ENCODE results near the gene CAPG. TPM values are rescaled to one million over a fixed set of nuclear protein-coding genes. Genes with fewer than 3 reads are reported as not detected.
"Not testable (repeated sequence)": the region's sequence is repeated elsewhere in the genome, so short reads cannot be mapped to it uniquely, and the experiment has no call there.

Gene CAPG
- total RNA-seq, 5 donors from 2014 or later (not counting 1 experiment from before 2014, with no cell fraction given): 30.1 to 71.7 (median 41.2) TPM

DNA sequence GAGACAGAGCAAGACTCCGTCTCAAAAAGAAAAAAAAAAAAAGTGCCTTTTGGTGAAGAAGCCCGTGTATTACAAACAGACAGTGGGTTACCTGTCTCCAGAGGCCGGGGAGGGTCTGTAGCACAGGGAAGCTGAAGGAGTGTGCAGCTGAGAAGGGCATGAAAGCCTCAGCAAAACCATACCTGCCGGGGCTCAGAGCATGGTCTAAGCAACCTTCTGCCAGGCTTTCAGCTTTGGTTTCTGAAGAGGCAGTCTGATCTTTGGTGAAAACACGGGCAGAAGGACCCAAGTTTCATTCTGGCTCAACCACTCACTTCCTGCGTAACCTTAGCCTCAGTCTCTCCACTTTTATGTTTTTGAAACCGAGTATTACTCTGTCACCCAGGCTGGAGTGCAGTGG is 29.8 kb upstream of the CAPG start:
- POLR2A ChIA-PET: interaction anchor here in 1 of 2 donors (0.6 kb wide), 1 partner anchor 287 kb away, joined by 3 read pairs; no protein-coding TSS in a partner anchor
- CTCF ChIA-PET: interaction anchor here in 1 of 2 donors (0.6 kb wide), 1 partner anchor 20 kb away, joined by 3 read pairs; no protein-coding TSS in a partner anchor
- Mint-ChIP-seq H3K4me1 (peaks cover 24 to 27% (median 26%) of the 10 kb centered on the region in 3 donors), H3K4me3 (peak overlapping the region; percentile 24 to 42 (median 34)), H3K9me3 (no peaks in the 10 kb centered on the region), H3K27ac (peak overlapping the region in 1 of 2 donors; percentile 91), H3K27me3 (no peaks in the 10 kb centered on the region), H3K36me3 (no peaks in the 10 kb centered on the region)
- H3K27ac ChIP-seq (ENCODE audit: low read length): no peak overlapping the region
- H3K27me3 ChIP-seq (replicated peaks in 1 of 2; ENCODE audit: control insufficient read depth in 2 of 2, extremely low read depth in 1 of 2, insufficient read depth in 2 of 2, low read length in 1 of 2): no peaks in the 10 kb centered on the region
- H3K36me3 ChIP-seq (ENCODE audit: control insufficient read depth in 2 of 2, extremely low read depth in 1 of 2, insufficient read depth in 1 of 2, low read length in 1 of 2): no peaks in the 10 kb centered on the region
- H3K4me3 ChIP-seq (ENCODE audit: control insufficient read depth in 1 of 2, extremely low read depth in 1 of 2, low read length in 1 of 2): no peak overlapping the region
- peaks cover 5 to 35% of the 10 kb centered on the region in 2 experiments for H3K4me1 ChIP-seq (ENCODE audit: control insufficient read depth in 1 of 2, extremely low read depth in 1 of 2, insufficient read depth in 2 of 2, low read length in 2 of 2)
- ATAC-seq (replicated peaks in 1 of 4) (no peak), DNase-seq (peak in 1 of 35 experiments; percentile 19)
- no peaks in the 10 kb centered on the region for H3K9me3 ChIP-seq
- 15% methylated on average over 5 of the region's 7 CpGs for WGBS (ENCODE audit: insufficient coverage)

DNA sequence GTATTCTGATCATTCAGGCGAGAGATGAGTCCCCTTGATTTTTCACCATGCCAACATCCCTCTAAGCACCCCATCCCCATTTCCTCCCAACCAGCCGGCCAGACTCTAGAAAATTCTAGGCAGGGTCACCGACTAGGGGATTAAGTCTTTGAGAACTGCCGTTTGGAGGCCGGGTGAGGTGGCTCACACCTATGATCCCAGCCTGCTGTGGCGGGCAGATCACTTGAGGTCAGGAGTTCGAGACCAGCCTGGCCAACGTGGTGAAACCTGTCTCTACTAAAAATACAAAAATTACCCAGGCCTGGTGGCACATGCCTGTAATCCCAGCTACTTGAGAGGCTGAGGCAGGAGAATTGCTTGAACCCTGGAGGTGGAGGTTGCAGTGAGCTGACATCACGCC is 29.4 kb upstream of the CAPG start:
- 70% methylated on average over 5 of the region's 9 CpGs for WGBS (ENCODE audit: insufficient coverage)
- peaks cover 5 to 35% of the 10 kb centered on the region in 2 experiments for H3K4me1 ChIP-seq (ENCODE audit: control insufficient read depth in 1 of 2, extremely low read depth in 1 of 2, insufficient read depth in 2 of 2, low read length in 2 of 2)
- not testable (repeated sequence) for H3K9me3 ChIP-seq; H3K36me3 ChIP-seq (ENCODE audit: control insufficient read depth in 2 of 2, extremely low read depth in 1 of 2, insufficient read depth in 1 of 2, low read length in 1 of 2); H3K27me3 ChIP-seq (replicated peaks in 1 of 2; ENCODE audit: control insufficient read depth in 2 of 2, extremely low read depth in 1 of 2, insufficient read depth in 2 of 2, low read length in 1 of 2); H3K27me3 Mint-ChIP-seq; H3K4me3 ChIP-seq (ENCODE audit: control insufficient read depth in 1 of 2, extremely low read depth in 1 of 2, low read length in 1 of 2); H3K36me3 Mint-ChIP-seq; H3K27ac ChIP-seq (ENCODE audit: low read length); ATAC-seq (replicated peaks in 1 of 4); H3K9me3 Mint-ChIP-seq; DNase-seq
- ChIA-PET POLR2A (interaction anchor here in 1 of 2 donors (0.6 kb wide), 1 partner anchor 288 kb away, joined by 3 read pairs; no protein-coding TSS in a partner anchor), CTCF (interaction anchor here in 1 of 2 donors (0.6 to 2.5 kb wide), 2 partner anchors 21 to 112 kb away, joined by 3 to 12 read pairs; no protein-coding TSS in a partner anchor)
- peaks cover 24 to 27% (median 26%) of the 10 kb centered on the region in 3 donors for H3K4me1 Mint-ChIP-seq
- peak overlapping the region; percentile 31 to 91 for H3K27ac Mint-ChIP-seq
- H3K4me3 Mint-ChIP-seq: peak overlapping the region in 1 of 3 donors; percentile 83

DNA sequence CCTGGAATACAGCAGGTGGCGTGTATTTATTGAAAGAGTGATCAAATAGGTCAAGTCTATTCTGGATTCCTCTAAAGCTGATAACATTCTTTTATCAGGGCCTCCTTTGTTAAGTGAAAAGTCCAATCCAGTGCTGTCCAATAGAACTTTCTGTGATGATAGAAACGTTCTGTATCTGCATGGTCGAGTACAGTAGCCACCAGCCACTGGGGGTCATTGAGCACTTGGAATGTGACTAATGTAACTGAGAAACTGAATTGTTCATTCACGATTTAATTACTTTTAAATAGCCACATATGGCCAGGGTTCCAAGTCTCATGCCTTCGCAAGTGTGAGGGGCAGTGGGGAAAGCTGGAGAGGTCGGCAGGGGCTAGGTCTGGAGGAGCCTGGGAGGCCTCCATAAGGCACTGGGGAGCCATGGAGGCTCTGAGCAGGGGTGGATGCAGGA is 28.9 kb upstream of the CAPG start:
- Histone ChIP-seq H3K9me3 (no peaks in the 10 kb centered on the region), H3K4me3 (ENCODE audit: control insufficient read depth in 1 of 2, extremely low read depth in 1 of 2, low read length in 1 of 2) (no peak overlapping the region), H3K4me1 (ENCODE audit: control insufficient read depth in 1 of 2, extremely low read depth in 1 of 2, insufficient read depth in 2 of 2, low read length in 2 of 2) (peaks cover 5 to 35% of the 10 kb centered on the region in 2 experiments), H3K27ac (ENCODE audit: low read length) (no peak overlapping the region), H3K27me3 (replicated peaks in 1 of 2; ENCODE audit: control insufficient read depth in 2 of 2, extremely low read depth in 1 of 2, insufficient read depth in 2 of 2, low read length in 1 of 2) (no peaks in the 10 kb centered on the region), H3K36me3 (ENCODE audit: control insufficient read depth in 2 of 2, extremely low read depth in 1 of 2, insufficient read depth in 1 of 2, low read length in 1 of 2) (no peaks in the 10 kb centered on the region)
- Mint-ChIP-seq H3K9me3 (no peaks in the 10 kb centered on the region), H3K27ac (peak overlapping the region; percentile 31 to 91), H3K27me3 (no peaks in the 10 kb centered on the region), H3K4me1 (peaks cover 24 to 27% (median 26%) of the 10 kb centered on the region in 3 donors), H3K4me3 (peak overlapping the region in 1 of 3 donors; percentile 83), H3K36me3 (no peaks in the 10 kb centered on the region)
- POLR2A ChIA-PET: no interaction called here
- CTCF ChIA-PET: interaction anchor here in 1 of 2 donors (2.5 kb wide), 1 partner anchor 113 kb away, joined by 12 read pairs; no protein-coding TSS in a partner anchor
- ATAC-seq (replicated peaks in 1 of 4) (no peak), DNase-seq (no peak)
- WGBS (ENCODE audit: insufficient coverage): 96% methylated on average over 4 of the region's 6 CpGs

DNA sequence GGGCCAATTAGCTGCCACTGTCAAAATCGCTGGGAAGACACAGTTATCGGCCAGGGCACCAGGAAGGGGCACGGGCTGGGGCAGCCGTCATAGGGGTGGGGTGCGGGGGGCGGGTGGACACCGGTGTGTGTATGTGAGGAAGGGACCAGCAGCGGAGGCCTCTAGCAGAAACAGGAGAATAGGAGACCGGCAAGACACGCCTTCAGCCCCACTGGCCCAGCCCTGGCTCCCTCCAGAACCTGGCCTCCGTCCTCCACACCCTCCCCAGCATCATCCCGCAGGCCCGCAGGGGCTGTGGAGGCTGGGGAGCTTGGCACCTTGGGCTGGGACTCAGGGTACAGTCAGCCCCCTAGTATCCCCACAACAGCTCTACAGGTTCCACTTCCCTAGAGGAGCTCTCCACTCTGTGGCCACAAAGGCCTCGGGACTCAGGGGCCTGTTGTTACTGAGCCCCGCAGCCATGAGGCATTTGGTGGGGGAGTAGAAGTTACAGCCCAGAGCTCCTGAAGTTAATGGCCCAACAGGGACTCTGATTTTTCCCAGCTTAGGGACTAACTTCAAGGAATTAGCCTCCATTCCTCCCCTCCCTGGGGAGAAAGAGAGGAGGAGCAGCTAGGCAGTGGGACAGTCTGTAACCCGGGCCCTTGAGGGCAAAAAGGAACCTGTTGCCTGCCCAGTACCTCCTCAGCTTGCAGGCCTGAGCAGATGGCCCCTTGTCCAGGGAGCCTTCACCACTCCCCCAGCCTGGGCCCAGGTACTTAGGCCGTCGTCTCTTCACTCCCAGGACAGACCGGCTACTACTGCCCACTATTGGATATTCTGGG is 28.2 kb upstream of the CAPG start:
- peaks cover 5 to 35% of the 10 kb centered on the region in 2 experiments for H3K4me1 ChIP-seq (ENCODE audit: control insufficient read depth in 1 of 2, extremely low read depth in 1 of 2, insufficient read depth in 2 of 2, low read length in 2 of 2)

DNA sequence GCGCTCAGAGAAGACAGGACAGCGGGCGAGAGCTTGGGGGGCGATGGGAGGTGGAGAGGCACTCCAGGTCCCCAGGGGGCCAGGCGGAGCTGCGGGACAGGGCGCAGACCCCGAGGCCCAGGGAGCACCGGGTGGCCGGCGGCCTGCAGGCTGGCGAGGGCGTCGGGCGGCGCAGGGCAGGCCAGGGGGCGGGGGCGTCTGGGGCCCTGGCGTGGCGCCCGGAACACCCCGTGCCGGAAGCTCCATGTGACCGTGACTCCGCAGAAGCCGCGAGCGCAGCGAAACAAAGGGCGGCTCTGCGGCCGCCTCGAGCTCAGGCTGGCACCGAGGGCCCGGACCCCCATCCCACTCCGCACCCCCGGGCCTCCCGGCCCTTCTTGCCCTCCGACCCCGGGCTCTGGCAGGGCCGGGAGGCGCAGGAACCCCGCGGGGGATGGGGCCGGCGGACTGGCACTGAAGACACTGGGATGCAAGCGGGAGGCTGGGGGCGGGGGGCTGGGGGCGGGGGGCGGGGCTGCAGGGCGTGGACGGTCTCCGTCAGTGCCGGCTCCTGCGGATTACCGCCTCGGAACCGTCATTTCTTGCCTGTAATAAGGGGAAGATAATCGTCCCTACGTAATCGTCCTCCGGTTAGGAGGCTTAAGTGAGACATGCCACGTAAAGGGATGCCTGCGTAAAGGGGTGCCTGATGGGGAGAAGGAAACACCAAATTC is 27.5 kb upstream of the CAPG start:
- no peaks in the 10 kb centered on the region for H3K27me3 Mint-ChIP-seq
- peaks cover 5 to 35% of the 10 kb centered on the region in 2 experiments for H3K4me1 ChIP-seq (ENCODE audit: control insufficient read depth in 1 of 2, extremely low read depth in 1 of 2, insufficient read depth in 2 of 2, low read length in 2 of 2)

More for the DNA sequence above, 28.2 kb upstream of the CAPG start:
- POLR2A ChIA-PET: interaction anchor here (0.5 to 0.7 kb wide), 4 partner anchors 20 to 101 kb away, joined by 3 to 8 read pairs (median 4); partner anchors contain the start of genes ELMOD3 (in 1 of the 2), MAT2A (in 1 of the 2) and SH2D6 (in 1 of the 2)
- WGBS (ENCODE audit: insufficient coverage): 58% methylated on average over 5 of the region's 19 CpGs
- peak in 2 of 35 experiments; percentile 6 to 13 for DNase-seq
- Histone ChIP-seq H3K9me3 (no peaks in the 10 kb centered on the region), H3K4me3 (ENCODE audit: control insufficient read depth in 1 of 2, extremely low read depth in 1 of 2, low read length in 1 of 2) (peak overlapping the region; percentile 49 to 55), H3K27ac (ENCODE audit: low read length) (peak overlapping the region; percentile 89), H3K27me3 (replicated peaks in 1 of 2; ENCODE audit: control insufficient read depth in 2 of 2, extremely low read depth in 1 of 2, insufficient read depth in 2 of 2, low read length in 1 of 2) (peaks cover 0 to under 1% of the 10 kb centered on the region in 2 experiments), H3K36me3 (ENCODE audit: control insufficient read depth in 2 of 2, extremely low read depth in 1 of 2, insufficient read depth in 1 of 2, low read length in 1 of 2) (no peaks in the 10 kb centered on the region)
- Mint-ChIP-seq H3K4me1 (peaks cover 24 to 27% (median 26%) of the 10 kb centered on the region in 3 donors), H3K27ac (peak overlapping the region; percentile 90 to 94), H3K4me3 (peak overlapping the region; percentile 79 to 86 (median 83)), H3K36me3 (no peaks in the 10 kb centered on the region), H3K9me3 (no peaks in the 10 kb centered on the region), H3K27me3 (no peaks in the 10 kb centered on the region)
- no peak for ATAC-seq (replicated peaks in 1 of 4)
- CTCF ChIA-PET: interaction anchor here (0.6 to 2.5 kb wide), 2 partner anchors 112 to 114 kb away, joined by 3 to 12 read pairs; no protein-coding TSS in a partner anchor

More for the DNA sequence above, 27.5 kb upstream of the CAPG start:
- ChIA-PET CTCF (interaction anchor here in 1 of 2 donors (0.7 to 2.5 kb wide), 2 partner anchors 111 to 114 kb away, joined by 4 to 12 read pairs; no protein-coding TSS in a partner anchor), POLR2A (interaction anchor here (0.6 to 0.7 kb wide), 7 partner anchors 9 to 109 kb away, joined by 3 to 6 read pairs (median 4); partner anchors contain the start of genes ELMOD3 (in 1 of the 2), MAT2A (in 1 of the 2) and SH2D6 (in 1 of the 2))
- H3K27ac Mint-ChIP-seq: peak overlapping the region; percentile 95 to 97
- 6% methylated on average over 39 of the region's 64 CpGs for WGBS (ENCODE audit: insufficient coverage)
- H3K36me3 Mint-ChIP-seq: no peaks in the 10 kb centered on the region
- H3K4me3 Mint-ChIP-seq: peak overlapping the region; percentile 79 to 86 (median 83)
- no peaks in the 10 kb centered on the region for H3K9me3 Mint-ChIP-seq
- ATAC-seq (replicated peaks in 1 of 4) (peak; percentile 83 to 88 (median 86)), DNase-seq (peak; percentile 46 to 88 (median 68))
- peaks cover 24 to 27% (median 26%) of the 10 kb centered on the region in 3 donors for H3K4me1 Mint-ChIP-seq
- Histone ChIP-seq H3K27me3 (replicated peaks in 1 of 2; ENCODE audit: control insufficient read depth in 2 of 2, extremely low read depth in 1 of 2, insufficient read depth in 2 of 2, low read length in 1 of 2) (peaks cover 0 to 3% of the 10 kb centered on the region in 2 experiments), H3K36me3 (ENCODE audit: control insufficient read depth in 2 of 2, extremely low read depth in 1 of 2, insufficient read depth in 1 of 2, low read length in 1 of 2) (no peaks in the 10 kb centered on the region), H3K9me3 (no peaks in the 10 kb centered on the region), H3K4me3 (ENCODE audit: control insufficient read depth in 1 of 2, extremely low read depth in 1 of 2, low read length in 1 of 2) (peak overlapping the region; percentile 49 to 55), H3K27ac (ENCODE audit: low read length) (peak overlapping the region; percentile 89)
